Stimulated activated CD4-positive, alpha-beta T cell treated with anti-CD3 and anti-CD28 coated beads, Interleukin-4, amount 100 ng/mL, for 1 hour (primary cell): ENCODE results near the gene GNAI2.
"Not testable (repeated sequence)": the region's sequence is repeated elsewhere in the genome, so short reads cannot be mapped to it uniquely, and the experiment has no call there.

ENCODE experiments used
- DNase-seq: peaks from one replicate; pipeline ENCODE4 v3.0.0-alpha.2; 2020

Gene GNAI2

DNA sequence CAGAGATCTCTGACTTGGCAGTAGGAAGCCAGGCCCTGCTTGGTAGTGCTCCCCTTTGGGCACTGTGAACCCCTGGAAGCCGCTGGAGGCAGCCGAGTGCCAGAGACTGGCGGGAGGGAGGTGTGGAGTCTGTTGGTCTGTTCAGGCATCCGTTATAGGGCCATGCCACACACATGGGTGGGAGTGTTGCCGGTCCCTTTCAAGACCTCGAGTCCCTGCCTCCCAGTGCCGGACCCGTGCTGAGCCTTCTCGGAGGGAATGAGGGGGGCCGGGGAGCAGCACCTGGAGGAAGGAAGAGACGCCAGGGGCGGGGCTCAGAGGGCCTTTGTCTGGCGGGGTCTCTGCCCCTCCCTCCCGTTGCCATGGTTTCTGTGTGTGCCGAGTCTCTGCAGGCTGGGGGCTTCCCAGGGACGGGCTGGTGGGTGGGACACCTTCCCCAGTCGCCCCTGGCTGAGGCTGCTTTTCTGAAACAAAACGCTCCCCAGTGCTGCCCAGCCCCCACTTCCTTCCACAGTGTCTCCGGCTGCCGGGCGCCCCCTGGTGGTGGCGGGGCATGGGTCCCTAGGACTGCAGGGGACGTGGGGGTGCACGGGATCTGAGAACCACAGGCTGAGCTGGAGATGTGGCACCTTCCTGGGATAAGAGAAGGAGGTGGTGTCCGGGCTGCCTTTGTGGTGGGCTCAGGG lies 10.0 kb downstream of the GNAI2 start:
- peak; percentile 98 for DNase-seq

DNA sequence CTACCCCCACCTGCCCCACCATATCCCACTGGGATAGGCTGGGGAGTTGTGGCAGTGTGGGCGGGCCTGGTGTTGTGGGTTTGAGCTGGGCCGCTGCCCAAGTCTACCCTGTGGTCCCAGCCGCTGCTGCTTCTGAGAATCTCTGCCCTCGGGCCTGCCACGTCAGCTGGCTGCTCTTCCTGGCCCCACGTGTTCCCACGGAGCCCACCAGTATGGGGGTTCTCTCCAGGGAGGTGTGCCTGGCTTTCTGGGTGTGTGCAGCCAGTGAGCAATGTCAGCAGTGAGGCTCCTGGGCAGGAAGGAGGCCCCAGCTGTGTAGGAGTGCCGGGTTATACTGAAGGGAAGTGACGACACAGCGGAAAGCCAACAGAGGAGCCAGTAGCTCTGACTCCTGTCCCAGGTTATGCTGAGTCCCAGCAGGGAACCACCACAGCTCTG lies 10.5 kb downstream of the GNAI2 start:
- peak; percentile 78 for DNase-seq

DNA sequence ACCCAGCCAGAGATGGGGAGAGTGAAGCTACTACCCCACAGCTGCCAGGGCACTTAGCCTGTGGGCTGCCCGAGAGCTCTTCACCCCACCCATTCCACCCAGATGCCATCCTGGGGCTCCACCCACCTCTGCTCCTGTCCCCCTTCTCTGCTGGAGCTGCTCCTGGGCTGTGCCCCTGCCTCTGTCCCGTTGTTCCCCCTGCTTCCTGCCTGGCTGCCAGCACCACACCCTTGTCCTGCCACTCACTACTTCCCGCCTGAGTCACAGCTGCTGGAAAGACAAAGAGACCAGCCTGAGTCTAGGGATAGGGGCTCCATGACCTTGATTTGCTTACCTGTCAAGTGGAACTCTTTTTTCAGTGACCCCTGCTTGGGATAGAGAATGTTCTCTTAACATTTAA lies 12.4 kb downstream of the GNAI2 start:
- no peak for DNase-seq

DNA sequence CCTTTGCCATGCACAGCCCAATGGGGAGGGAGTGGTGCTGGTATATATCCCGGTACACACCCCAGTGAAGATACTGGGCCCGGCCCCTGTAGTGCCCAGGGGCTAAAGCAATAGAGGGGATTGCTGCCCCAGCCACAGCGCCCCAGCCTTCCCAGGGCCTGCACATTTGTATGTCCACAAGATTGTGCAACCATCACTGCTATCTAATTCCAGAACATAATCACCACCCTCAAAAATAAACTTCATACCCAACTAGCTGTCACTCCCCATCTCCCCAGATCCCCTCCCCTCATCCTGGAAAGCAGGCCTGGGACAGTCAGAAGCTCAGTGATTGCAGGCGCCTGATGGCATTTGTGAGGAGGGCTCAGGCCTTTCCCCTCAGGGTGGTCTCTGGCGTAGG lies 13.5 kb downstream of the GNAI2 start:
- no peak for DNase-seq

DNA sequence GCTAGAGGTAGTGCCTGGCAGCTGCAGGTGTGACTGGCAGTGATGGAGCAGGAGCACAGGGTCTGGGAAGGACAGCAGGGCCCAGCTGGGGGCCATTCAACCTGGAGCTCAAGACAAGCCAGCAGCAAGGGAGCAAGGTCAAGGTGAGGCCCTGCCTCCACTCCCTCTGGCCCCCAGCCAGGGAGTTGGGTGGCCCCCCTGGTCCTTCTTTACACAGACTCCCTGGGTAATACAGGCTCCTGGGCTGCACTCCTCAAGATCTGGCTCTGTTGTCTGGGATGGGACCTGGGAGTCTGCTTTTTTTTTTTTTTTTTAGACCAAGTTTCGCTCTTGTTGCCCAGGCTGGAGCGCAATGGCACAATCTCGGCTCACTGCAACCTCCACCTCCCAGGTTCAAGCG lies 14.5 kb downstream of the GNAI2 start:
- DNase-seq, result no peak

DNA sequence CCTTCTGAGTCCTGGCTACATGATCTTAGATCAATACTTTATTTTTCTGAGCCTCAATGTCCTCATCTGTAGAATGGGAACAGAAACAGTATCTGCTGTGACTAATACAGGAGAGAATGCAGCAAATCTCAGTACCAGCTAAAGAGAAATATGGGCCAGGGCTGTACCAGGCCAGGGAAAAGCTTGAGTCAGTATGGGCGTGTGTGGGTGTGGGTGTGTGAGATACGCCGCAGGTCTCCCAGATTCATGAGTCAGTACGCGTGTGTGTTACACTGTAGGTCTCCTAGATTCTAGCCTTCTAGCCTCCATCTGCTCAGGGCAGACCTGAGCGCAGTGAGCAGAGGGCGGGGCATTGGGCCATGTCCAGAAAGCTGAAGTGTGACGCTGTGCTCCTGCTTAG lies 15.2 kb downstream of the GNAI2 start:
- peak; percentile 55 for DNase-seq

DNA sequence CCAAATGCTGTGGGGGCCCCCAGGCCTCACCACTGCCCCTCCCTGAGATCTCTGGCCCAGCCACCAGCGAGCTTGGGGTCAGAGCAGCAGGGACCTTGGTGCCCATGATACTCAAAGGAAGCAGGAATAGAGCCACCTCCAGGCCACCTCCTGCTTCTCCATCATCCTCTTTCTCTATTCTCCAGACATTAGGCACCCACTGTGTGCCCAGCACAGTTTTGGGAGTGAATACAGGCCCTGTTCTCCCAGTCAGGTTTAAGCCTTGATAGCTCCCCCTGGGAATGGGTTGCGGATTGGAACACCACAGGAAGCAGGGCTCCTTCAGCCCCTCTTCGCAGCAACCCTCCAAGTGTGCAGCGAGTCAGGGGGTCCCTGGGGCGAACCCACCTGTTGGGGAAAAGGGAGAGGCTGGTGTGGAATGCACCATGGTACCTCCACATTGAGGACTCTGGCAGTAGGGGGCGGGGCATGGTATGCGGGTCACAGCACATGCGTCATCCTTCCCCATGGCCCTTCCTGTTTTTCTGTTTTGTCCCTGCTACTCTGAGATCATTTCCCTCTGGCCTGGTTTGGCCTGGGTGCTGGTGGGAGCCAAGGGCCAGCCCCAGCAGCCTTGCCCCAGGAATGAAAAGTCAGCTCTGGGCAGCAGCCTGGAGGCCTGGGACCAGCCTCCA lies 18.7 kb downstream of the GNAI2 start:
- no peak for DNase-seq

DNA sequence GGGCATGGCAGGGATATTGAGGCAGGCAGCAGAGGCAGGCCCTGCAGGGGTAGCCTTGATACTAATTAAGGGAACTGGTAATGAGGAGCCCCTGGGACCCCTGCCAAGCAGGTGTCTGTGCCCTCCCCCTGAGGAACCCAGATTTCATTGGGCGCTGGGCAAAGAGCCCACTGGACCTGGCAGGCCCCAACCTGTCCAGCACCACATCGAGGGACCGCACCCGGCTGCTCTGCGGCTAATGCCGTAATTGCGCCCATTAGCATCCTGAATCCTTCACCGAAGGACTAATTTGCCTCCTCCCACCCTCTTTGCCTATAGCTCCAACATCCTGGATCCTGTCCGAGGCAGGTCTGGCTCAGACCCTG lies 19.2 kb downstream of the GNAI2 start:
- DNase-seq, result no peak

DNA sequence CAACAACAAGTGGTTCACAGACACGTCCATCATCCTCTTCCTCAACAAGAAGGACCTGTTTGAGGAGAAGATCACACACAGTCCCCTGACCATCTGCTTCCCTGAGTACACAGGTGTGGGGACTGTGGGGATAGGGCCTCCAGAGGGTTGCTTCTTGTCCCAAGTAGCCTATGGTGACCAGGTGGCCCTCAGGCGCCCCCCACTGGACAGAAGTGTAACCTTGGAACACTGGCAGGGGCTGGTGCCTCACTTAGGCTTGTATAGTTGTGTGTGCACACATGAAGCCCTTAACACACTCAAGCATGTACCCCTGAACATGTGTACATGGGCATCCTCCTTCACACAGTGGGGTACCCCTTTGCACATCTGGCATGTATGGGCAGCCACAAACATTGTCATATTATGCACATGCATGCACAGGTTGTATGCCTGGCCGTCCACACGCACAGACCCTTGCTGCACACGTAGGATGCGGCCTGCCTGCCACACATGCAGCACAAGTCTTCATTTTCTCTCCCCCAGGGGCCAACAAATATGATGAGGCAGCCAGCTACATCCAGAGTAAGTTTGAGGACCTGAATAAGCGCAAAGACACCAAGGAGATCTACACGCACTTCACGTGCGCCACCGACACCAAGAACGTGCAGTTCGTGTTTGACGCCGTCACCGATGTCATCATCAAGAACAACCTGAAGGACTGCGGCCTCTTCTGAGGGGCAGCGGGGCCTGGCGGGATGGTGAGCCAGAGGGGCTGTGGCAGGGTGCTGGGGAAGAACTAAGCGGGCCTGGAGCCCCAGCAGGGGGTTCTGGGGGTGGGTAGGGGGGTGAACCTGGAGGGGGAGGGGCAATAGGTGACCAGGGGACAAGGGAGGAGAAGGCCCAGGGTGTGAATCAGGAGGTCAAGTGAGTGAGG lies 21.2 kb downstream of the GNAI2 start:
- peak; percentile 49 for DNase-seq

DNA sequence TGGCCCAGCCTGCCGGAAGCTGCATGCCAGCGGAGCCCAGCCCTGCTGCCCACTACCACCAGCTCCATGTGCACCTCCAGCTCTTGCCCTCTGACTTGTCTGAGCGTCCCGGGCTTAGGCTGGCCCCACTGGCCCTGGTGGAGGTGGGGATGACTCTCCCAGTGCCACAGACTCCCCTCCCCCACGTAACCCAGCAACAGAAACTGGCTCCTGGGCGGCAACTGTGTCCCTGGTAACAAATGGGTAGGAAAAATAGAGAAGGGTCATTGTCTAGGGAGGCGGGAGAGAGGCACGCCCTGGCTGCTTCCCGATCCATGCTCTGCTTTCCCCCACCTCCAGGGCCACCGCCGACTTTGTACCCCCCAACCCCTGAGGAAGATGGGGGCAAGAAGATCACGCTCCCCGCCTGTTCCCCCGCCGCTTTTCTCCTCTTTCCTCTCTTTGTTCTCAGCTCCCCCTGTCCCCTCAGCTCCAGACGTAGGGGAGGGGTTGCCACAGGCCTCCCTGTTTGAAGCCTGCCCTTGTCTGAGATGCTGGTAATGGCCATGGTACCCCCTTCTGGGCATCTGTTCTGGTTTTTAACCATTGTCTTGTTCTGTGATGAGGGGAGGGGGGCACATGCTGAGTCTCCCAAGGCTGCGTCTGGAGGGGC lies 22.2 kb downstream of the GNAI2 start:
- no peak for DNase-seq

DNA sequence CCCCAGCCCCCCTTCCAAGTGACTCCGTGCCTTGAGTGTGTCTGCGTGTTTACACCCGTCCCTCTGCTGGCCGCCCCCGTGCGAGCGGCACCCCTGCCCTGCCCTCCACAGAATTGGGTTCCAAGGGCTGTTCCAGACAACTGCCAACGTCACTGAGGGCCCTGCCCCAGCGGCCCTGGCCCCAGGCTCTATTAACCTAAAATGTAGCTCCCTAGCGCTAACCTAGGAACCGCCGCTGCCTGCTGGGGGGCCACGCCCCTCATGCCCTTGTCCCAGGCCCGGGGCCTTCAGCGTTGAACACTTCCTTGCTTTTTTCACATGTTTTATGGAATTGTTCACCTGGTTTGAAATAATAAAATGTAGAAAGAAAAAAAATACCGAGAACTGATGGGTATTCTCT lies 23.0 kb downstream of the GNAI2 start:
- DNase-seq, result no peak

DNA sequence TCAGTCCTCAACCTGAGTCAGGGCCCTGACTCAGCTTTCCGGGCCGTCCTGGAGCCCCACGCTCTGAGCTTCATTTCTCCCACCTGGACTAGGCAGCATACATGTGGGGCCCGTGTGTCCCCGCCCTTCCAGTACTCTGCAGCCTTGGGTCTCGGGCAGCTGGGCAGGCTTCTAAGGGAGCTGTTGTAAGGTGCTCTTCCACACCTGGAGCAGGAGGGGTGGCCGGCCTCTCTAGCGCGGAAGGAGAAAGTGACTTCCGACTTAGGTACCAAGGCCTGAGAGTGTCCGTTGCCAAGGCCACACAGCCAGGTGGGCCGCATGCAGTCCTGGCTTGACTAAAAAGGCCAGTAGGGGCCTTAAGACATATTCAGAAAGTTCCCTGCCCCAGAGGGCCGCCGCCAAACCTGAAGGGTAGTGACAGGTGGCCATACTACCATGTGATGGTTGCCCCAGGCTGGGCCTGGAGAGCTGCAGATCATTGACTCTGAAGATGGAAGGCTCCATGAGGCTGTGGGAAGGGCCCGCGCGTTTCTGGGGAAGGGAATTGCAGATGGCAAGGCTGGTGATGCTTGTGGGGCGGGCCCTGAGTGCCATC lies 23.5 kb downstream of the GNAI2 start:
- DNase-seq, result no peak

DNA sequence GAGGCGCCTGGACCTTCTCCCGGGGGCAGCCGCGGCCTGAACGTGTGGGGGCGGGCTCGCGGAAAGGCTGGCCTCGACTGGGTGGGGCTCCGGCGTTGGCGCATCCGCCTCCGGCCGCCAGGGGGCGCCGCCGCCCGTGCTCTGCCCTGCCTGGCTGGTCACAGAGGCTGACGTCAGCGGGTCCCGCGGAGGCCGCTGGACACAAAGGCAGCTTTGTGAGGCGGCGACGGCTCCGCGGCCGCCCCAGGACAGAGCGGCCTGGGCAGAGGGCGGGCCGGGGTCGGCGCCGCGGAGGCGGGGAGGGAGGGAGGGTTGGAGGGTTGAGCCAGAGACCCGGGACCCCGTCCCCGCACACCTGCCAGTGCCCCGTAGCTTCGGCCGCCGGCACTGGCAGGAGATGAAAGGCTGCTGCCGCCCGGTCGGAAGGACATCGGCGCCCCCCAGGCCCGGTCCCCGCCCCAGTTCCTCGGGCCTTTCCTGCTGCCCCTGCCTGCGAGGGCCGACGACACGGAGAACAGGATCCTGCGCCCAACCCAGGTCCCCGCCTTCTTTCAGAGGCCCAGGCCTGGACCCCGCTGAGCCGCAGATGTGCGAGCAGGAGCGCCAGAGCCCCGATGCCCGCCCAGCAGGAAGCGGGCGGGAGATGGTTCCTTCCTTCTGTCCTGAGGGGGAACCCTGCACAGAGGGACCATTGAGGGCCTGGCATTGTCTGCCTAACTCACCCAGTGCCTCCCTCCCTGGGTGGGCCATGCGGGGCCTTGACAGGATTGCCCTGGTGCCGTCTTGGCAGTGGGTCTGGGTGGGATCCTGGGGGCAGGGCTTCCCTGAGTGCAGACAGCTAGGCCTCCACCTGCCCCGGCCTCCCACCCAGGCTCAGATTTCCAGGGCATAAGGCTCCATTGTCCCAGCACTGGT lies 24.3 kb downstream of the GNAI2 start:
- peak; percentile 83 for DNase-seq

DNA sequence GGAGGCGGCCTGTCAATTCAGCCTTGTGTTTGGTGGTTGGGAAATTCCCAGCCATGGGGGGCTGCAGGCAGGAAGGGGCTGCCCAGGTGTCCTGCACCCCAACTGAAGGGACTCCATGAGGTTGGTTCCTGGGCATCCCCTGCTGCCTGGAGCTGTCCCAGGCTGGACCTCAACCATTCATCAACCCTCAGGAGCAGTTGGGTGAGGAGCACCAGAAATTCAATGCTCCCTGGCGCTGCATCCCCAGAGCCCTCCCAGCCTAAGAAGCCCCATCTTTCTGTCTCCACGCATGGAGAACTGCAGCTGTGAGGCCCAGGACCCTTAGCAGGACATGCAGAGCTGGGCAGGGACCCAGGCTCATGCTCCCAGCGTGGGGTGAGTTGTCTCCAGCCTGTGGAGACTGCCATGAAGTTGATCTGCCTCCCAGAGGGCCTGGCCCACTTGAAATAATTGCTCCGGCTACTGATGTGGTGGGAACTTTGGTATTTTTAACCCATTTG lies 25.0 kb downstream of the GNAI2 start:
- no peak for DNase-seq

DNA sequence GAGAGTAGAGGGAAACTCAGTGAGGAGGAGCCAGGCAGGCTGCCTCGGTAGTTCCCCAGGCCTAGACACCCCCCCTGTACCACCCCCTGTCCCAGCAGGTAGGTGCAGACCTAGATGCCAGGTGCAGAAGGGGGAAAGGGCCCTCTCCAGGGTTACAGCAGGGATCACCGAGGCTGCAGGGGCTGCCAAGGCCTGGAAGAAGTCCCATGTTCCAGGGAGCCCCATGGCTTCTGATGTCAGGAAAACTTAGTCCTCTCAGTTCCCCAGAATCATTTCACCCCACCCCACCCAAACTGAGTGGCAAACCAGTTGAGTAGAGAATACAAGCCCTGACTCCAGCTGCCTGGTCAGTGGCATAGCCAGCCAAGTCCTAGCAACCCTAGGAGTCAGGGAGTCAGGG lies 25.5 kb downstream of the GNAI2 start:
- DNase-seq, result no peak

DNA sequence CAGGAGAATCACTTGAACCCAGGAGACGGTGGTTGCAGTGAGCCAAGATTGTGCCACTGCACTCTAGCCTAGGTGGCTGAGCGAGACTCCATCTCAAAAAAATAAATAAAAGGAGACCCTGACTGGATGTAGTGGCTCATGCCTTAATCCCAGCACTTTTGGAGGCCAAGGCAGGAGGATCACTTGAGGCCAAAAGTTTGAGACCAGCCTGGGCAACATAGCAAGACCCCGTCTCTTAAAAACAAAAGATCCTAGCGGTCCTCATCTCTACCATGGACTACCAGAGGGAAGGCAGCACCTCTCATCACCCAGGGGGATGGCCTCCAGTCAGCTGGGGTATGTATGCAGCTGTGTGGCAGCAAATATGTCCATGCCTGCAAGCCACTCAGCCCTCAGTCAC lies 26.2 kb downstream of the GNAI2 start:
- not testable (repeated sequence) for DNase-seq

DNA sequence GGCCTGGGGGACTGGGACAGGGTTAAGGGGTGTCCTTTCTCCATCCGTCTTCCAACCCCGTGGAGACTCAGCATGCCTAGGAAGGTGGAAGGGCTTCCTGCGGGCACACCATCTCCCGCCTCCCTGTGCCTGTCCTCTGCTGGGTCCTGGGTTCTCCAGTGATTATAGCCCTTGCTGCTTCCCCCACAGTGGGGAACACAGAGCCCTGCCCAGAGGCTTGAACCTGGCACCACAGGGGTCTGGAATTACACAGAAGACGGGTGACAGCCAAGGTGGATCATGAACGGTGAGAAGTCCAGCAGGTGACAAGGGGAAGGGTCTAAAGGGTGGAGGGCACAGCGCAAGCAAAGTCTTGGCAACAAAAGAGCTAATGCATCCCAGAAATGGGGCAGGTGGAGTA lies 26.8 kb downstream of the GNAI2 start:
- no peak for DNase-seq

DNA sequence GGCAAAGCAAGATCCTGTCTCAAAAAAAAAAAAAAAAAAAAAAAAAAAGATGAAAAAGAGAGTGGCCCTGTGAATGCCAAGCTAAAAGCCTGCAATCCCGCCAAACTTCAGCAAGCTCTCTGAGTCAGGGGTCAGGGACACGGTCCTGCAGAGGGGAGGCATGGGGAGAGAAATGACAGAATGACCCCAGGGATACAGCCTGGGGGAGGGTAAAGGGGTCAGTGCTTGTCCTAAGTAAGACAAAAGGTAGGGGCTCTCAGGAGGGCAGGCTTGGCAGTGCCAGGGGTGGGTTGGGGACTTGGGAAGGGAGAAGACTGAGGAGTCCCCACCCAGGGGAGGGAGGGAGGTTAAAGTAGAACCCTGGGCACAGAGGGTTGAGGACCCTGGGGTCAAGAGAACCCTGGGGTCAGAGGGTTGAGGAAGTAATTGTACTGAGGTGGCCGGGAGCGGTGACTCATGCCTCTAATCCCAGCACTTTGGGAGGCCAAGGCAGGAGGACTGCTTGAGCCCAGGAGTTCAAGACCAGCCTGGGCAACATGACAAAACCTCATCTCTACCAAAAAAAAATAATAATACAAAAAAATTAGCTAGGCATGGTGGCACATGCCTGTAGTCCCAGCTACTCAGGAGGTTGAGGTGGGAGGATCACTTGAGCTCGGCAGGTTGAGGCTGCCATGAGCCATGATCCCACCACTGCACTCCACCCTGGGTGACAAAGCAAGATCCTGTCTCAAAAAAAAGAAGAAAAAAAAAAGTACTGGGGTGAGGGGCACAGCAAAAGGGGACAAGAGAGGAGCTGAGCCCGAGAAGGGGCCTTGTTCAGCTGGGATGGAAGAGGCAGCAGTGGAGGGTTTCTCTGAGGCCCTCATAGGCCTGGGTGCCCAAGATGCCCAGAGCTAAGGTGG lies 27.7 kb downstream of the GNAI2 start:
- no peak for DNase-seq

DNA sequence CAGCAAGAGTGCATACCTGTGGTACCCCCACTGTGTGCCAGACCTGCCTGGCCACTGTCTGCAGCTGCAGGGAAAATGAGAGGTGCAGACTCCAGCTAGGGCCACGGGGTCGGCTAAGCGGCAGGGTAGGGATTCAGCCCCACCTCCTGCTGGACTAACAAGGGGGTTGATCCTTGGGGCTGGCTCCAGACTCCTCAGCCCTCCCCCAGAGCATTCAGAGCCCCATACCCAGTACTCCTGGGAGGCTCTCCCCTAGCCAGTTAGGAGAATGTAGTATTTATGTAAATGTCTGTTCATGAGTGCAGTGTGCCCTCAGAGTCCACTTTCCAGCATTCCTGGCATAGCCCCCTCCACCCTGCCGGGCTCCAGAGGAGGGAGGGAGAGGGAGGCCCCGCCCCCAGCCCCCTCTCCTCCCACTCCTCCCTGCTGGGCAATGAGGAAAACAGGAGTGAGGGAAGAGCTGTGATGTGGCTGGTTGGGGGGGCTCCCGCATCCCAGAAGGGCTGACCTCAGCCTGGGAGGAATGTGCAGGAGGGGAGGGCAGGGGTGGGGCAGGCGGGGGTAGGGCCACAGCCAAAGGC lies 28.5 kb downstream of the GNAI2 start:
- DNase-seq, result no peak

DNA sequence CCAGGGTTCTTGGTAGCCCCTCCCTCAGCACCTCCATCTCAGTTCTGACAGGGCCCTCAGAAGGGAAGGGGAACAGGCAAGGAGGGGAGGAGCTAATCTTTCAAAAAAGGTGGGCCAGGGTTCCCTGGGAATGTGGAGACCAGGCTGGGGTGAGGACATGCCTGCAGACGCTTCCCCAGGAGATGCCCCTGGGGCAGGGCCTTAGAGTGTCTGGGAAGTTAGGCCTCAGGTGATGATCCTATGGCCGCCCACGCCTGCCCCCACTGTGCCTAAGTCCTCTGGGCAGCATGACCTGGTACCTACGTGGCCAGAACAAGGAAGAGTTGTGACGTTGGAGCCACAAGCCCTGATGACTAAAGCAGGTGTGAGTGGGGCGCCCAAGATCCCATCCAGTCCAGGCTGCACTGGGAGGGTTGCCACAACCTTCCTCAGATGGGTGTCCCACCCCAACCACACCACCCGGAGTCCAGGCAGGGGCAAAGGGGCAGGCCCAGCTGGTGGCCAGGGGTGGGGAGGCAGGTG lies 29.0 kb downstream of the GNAI2 start:
- DNase-seq, result no peak
